Effector CD8-positive, alpha-beta T cell (primary cell): ENCODE results near the gene PLOD3.

Source experiments
- DNase-seq: peaks from one replicate; lab custom pipeline; 2025; lab: John Stamatoyannopoulos, UW

The PLOD3 gene

DNA sequence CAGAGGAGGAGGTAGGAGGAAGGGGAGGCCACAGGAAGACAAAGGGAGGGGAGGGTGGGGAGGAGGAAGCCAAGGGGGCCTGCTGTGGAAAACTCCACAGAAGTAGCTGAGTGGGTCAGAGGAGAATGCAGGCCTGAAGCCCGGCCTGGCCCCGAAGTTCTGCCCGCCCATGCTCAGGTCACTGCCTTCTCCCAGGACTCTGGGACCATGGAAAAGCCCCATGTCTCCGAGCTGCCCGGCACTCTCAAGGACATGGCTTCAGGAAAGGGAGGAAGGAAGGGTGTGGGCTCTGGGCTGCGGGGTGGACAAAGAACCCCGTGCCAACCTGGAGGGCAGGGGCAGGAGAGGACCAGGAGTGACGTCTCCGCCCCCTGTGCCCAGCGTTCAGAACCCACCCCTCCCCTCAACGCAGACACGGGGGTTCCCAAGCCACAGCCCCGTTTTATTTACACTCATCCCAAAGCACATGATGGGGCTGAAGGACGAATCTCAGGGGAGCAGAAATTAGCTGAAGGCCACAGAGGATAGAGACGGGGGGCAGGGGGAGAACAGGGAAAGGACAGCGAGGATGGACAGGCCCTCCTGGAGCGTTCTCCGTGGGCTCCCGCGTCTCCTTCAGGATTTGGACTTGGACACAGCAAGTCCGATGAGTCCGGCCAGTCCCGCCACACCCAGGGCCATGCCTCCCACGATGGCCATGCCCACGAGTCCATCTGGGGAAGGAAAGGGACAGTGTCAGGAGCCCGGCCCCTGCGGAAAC, 22.0 kb upstream of the PLOD3 start:
- DNase-seq: no peak

- no peak for DNase-seq
Measured at GRCh38 chr7:101238226-101239182, 21.1 kb upstream of the PLOD3 start.

- no peak for DNase-seq
Measured at GRCh38 chr7:101237206-101238067, 20.1 kb upstream of the PLOD3 start, which contains the start of gene CLDN15. TSS of gene CLDN15 (minus strand) at chr7:101237802. CDS start at chr7:101237581, 221 bp downstream.

- no peak for DNase-seq
Measured at GRCh38 chr7:101236292-101236835, 19.0 kb upstream of the PLOD3 start.

DNA sequence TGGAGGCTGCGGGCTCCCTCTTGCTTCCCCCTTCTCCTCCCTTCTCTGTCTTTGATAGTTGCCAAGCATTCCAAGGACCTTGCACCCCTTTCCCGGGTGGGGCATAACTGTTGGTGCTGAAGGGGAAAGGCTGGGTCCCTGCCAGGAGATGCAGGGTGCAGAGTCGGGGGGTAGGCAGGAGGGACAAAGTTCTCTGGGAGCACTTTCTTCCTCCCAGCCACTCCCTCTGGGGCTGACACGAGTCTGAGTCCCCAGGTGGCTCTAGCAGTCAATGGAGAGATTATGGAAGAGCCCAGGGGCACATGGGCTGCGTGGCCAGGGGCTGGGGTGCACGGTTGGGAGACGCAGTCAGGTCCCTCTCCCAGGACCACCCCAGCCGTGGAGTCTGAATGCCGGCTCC, 18.1 kb upstream of the PLOD3 start:
- DNase-seq: no peak

DNA sequence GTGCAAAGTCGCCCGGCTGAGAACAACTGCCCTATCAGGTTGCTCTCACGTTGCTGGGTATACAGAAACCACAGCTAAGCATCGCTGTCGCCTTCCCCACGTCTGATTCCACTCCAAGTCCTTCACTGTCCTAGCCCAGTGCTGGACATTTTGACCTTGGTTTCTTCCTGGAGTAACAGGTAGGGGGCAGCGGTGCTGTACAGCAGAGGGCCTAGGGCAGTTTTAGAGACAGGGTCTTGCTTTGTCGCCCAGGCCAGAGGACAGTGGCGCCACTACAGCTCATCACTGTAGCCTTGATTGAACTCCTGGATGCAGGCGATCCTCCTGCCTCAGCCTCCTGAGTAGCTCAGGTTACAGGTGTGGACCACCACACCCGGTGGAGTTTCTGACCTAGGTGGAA, 17.7 kb upstream of the PLOD3 start:
- DNase-seq: no peak

DNA sequence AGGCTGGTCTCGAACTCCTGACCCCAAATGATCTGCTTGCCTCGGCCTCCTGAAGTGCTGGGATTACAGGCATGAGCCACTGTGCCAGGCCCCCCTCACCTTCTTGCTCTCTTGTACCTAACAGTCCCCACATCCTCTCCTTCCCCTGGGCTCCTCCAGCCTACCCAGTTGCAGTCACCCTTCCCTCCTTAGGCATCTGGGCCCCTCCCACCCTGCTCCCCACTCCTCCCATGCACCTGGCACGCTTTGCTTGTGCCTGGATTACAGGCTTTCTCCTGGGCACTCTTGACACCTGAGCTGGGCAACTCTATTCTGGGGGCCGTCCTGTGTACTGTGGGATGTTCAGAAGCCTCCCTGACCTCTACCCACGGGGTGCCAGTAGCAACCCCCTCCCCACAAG, 17.3 kb upstream of the PLOD3 start:
- DNase-seq: no peak

GRCh38 chr7:101233907-101234547, 16.6 kb upstream of the PLOD3 start:
- no peak for DNase-seq

DNA sequence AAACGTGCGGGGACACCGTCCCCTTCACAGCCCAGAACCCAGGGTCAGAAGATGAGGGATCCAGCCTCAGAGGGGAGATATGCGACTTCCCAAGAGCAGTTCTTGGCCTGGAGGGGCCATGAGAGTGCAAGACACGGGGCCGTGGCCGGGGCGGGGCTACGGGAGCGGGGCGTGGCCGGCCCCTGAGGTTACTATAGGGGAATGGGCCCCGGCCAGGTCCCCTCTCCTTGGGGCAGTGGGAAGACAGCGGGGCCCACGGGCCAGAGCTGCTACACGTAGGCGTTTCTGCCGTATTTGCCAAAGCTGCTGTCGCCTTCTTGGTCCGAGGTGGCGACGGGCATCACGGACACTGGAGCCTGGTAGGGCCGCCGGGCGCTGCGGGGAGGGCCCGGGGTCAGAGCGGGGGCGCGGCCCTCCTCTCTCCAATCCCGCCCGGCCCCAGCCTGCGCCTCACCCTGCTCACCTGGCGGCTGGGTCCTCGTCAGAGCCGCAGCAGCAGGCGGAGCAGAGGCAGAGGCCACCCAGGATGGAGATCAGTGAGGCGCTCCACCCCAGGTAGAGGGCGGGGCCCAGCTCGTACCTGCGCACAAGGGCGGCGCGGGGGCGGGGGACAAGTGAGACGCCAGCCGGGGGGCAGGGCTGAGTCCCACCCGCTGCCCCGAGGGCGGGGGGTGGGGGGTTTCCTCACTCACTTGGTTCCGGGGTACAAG, 14.9 kb upstream of the PLOD3 start:
- DNase-seq: no peak

DNA sequence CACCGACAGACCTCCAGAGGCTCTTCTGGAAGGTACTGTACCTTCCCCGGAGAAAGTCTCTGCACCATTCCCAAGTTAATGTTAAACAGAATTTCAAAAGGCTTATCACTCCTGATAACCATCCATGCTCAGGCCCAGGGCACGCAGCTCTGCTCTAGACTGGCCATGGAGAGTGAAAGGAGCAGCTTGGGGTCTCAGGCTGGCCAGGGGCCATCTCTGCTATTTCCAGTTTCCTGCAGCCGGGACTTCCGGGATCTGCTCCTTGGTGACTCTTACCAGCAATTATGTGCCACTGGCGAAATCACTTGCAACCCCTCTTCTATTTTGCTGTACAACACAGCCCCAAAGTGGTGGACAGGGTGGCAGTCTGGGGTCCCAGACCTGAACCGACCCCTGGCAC, 14.3 kb upstream of the PLOD3 start:
- no peak for DNase-seq

DNA sequence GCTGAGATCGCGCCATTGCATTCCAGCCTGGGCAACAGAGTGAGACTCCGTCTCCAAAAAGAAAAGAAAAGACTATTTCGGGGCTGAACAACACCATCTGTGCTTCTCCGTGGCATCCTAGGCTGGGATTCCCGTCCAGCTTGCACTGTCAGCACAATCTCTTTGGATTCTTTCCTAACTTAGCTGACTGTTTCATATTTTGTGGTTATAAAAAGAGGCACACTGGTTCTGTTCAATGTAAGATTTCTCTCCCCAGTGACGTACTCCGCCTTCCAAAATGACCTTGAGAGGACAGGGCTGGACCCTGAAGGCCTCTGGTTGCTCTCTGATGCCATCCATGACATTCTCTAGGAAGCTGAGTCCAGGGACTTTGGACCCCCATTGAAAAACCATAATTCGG, 9.3 kb upstream of the PLOD3 start:
- no peak for DNase-seq

DNA sequence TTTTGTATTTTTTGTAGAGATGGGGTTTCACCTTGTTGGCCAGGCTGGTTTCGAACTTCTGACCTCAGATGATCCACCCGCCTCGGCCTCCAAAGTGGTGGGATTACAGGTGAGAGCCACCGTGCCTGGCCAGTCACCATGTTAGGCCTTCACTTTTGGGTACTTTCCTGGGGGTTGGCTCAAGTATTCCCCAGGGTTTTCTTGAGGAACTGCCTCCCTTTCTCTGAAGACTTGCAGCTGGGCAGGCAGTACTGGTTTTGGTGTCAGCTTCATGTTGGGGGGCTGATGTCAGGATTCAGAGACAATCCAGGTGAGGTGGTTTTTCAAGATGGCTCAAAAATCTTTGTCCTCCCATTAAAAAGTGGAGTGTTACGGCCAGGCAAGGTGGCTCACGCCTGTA, 8.3 kb upstream of the PLOD3 start:
- no peak for DNase-seq

DNA sequence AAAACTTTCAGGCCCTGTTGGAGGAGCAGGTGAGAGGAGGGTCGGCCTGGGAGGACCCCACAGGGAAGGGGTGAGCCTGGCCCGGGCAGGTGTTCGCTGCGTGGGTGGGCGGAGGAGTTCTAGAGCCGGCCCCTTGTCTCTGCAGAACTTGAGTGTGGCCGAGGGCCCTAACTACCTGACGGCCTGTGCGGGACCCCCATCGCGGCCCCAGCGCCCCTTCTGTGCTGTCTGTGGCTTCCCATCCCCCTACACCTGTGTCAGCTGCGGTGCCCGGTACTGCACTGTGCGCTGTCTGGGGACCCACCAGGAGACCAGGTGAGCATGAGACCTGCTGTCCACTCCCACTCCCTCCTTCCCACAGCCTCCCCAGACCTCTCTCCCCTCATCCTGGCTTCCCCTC, 6.1 kb upstream of the PLOD3 start:
- no peak for DNase-seq

DNA sequence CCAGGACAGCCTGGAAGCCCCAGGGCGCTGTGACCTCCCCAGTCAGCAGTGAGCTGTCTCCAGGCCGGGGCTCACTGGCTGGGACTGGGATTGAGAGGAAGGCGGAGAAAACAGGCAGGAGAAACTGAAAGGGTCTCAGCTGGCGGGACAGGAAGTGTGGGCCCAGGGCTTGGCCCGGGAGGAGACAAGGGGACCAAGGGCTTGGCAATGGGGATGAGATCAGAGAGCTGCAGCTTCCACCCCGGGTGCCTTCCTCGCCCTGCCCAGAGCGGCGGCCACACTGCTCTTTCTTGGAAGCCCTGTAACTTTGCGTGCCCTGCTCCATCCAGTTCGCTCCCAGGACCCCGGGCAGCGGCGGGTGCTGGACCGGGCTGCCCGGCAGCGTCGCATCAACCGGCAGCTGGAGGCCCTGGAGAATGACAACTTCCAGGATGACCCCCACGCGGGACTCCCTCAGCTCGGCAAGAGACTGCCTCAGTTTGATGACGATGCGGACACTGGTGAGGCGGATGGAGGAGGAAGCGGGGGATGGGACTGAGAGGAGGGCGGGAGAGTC, 5.0 kb upstream of the PLOD3 start:
- no peak for DNase-seq

DNA sequence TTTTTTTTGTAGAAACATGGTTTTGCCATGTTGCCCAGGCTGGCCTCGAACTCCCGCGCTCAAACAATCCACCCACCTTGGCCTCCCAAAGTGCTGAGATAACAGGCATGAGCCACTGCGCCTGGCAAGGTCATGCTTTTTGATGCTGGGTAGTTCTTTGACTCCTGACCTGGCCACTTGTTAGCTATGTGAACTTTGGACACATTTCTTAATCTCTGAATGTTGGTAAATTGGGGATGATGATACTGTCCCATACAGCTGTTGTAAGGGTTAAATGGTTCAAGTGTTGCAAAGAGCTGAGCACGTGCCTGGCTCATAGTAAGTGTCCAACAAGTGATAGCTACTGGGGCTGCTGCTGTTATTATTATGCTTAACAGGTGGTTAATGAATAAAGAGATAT, 2.9 kb upstream of the PLOD3 start:
- no peak for DNase-seq

GRCh38 chr7:101218236-101219125, 1.1 kb upstream of the PLOD3 start:
- DNase-seq: no peak

DNA sequence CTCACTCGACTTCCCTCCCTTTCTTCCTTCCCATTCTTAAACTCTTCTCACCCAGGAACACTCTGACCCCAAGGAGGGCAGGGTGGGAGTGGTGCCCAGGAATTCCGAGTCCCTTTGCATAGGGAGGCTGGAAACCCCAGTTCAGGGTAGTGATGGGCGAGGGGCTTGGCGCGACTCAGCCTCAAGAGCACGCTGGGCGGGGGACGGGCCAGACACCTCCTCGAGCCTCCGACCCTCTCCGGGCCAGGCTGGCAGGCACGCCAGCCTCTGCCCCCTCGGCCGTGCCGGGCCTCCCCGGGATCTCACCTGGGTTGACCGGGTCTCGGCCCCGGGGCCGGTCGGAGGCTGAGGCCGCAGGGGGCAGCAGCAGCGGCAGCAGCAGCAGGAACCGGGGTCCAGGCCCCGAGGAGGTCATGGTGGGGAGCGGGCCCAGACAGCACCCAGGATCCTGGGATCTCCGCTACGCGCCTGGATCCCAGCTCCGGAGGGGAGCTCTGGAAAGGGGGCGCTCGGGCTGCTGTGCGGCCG, 457 bp downstream of the PLOD3 start:
- no peak for DNase-seq

GRCh38 chr7:101216001-101216859, 1.2 kb downstream of the PLOD3 start:
- DNase-seq: no peak
